Measurements from ENCODE around the gene MEX3A. TPM values are rescaled to one million over a fixed set of nuclear protein-coding genes. Genes with fewer than 3 reads are reported as not detected.

The MEX3A gene
- total RNA-seq, 2 donors from 2014 or later, result 1.6 to 3.7 TPM

- H3K4me3 ChIP-seq, result peak within 1 kb of the TSS; percentile 98
Observed at GRCh38 chr1:156054500-156055280, 27.6 kb downstream of the MEX3A start, which contains the start of gene LAMTOR2. Gene LAMTOR2 (plus strand): TSS chr1:156054782. CDS start chr1:156054890, 108 bp downstream.

DNA sequence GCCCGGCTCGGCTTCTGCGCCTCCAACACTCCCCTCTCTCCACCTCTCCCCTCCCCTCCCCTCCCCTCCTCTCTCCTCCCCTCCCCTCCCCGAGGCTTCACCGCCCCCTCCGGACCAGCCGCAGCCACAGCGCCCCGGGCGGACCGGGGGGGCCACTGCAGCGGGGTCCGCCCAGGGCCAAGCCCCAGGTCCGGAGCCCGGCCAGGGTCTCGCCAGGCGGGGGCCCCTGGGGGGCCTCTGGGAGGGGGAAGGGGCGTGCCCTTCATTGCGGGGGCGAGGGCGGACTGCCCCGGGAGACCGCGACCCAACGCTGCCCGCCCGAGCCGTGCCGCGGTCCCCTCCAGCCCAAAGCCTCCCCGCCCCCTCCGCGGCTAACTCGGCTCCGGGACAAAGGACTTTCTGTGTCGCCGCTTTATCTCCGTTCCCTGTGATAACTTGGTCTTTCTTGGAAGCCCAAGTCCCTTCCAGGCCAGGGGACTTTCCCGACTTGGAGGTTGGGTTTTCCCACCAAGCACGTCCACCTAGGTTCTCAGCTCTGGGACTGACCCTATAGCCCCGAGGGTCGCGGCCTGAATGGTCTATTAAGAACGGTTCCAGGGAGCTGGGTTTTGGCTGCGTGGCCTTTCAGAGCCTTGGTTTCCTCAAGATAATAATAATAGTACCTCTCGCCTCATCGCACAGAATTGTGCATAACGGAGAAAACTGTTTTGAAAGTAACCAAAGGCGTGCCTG is 28.3 kb downstream of the MEX3A start, which contains the start of gene UBQLN4:
TSS of gene UBQLN4 (minus strand) at position 31 of the 732 bp plus-strand sequence. CDS start 97 bp downstream, outside the sequence.
- peak within 1 kb of the TSS; percentile 97 for H3K27ac ChIP-seq
- peaks cover 8% of the 10 kb centered on the region for H3K4me1 ChIP-seq
- DNase-seq, result peak; percentile 87
- no peaks in the 10 kb centered on the region for H3K36me3 ChIP-seq
- no peaks in the 10 kb centered on the region for H3K9me3 ChIP-seq
- intact Hi-C loops (cut with DNase I), result no loop called here
- no peaks in the 10 kb centered on the region for H3K27me3 ChIP-seq
- TF ChIP-seq CTCF (IDR thresholded peaks at IDR 0.05), result peak; percentile 48
- H3K9ac ChIP-seq (ENCODE audit: low read depth in 2 of 2, low read length in 2 of 2), result peak within 1 kb of the TSS; percentile 76 to 84
- H3K4me3 ChIP-seq, result peak within 1 kb of the TSS; percentile 98

More at GRCh38 chr1:156054500-156055280, 27.6 kb downstream of the MEX3A start, which contains the start of gene LAMTOR2:
- peak; percentile 99 for DNase-seq
- intact Hi-C loops (cut with DNase I), result no loop called here
- TF ChIP-seq CTCF (IDR thresholded peaks at IDR 0.05), result no peak
- H3K4me1 ChIP-seq, result peaks cover 8% of the 10 kb centered on the region
- H3K36me3 ChIP-seq, result no peaks in the 10 kb centered on the region
- no peaks in the 10 kb centered on the region for H3K9me3 ChIP-seq
- no peaks in the 10 kb centered on the region for H3K27me3 ChIP-seq
- peak within 1 kb of the TSS; percentile 75 to 84 for H3K9ac ChIP-seq (ENCODE audit: low read depth in 2 of 2, low read length in 2 of 2)
- H3K27ac ChIP-seq, result peak within 1 kb of the TSS; percentile 97

- Histone ChIP-seq H3K36me3 (no peaks in the 10 kb centered on the region), H3K4me3 (peak overlapping the region; percentile 98), H3K4me1 (peaks cover 8% of the 10 kb centered on the region), H3K27me3 (no peaks in the 10 kb centered on the region), H3K9me3 (no peaks in the 10 kb centered on the region), H3K27ac (peak overlapping the region; percentile 97), H3K9ac (ENCODE audit: low read depth in 2 of 2, low read length in 2 of 2) (peak overlapping the region; percentile 69 to 76)
- intact Hi-C loops (cut with DNase I), result no loop called here
- TF ChIP-seq CTCF (IDR thresholded peaks at IDR 0.05), result no peak
- DNase-seq, result peak; percentile 68
Observed at GRCh38 chr1:156052862-156053767, 29.1 kb downstream of the MEX3A start.

DNA sequence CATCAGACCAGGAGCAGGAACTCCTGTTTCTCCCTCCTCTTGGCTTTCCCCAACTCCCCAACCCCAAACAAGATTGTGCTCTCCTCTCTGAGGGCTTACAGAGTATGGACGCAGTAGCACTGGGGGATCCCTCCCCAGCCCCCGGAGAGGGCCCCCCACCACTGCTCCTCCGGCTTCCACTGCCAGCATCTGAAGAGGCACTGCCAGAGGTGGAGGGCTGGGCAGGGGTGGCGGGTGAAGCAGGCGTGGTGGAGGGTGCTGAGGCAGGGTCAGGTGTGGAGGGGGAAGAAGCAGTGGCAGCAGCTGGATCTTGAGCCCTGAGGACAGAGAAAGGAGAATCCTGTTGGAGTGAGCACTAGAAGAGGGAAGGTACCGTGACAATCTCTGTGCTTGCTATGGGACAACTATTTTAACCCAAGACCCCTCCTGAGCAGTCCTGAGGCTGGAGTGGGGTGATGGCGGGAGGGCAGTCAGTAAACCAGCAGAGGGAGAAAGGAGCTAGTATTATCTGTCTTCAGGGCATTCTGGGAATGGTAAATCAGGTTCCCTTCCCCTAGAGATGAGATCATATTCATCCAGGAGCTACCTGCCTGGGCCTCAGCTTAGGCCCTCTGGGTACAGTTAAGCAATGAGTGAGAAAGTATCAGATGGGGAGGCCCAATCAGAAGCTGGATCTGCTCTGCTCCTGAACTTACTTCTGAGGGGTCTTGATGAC is 31.1 kb downstream of the MEX3A start:
- no peak overlapping the region for H3K9ac ChIP-seq (ENCODE audit: low read depth in 2 of 2, low read length in 2 of 2)
- no peak overlapping the region for H3K27ac ChIP-seq
- no peak overlapping the region for H3K4me3 ChIP-seq
- H3K36me3 ChIP-seq, result no peaks in the 10 kb centered on the region
- H3K27me3 ChIP-seq, result no peaks in the 10 kb centered on the region
- no peaks in the 10 kb centered on the region for H3K9me3 ChIP-seq
- DNase-seq, result no peak
- no peak for TF ChIP-seq CTCF (IDR thresholded peaks at IDR 0.05)
- H3K4me1 ChIP-seq, result peaks cover 8% of the 10 kb centered on the region
- intact Hi-C loops (cut with DNase I), result no loop called here
